ENCODE results near the gene AMER3.

- TF ChIP-seq POLR2A (IDR thresholded peaks at IDR 0.05): peak; percentile 50 to 75 (median 71)
- peak in 2 of 7 experiments; percentile 6 to 13 for TF ChIP-seq CTCF (IDR thresholded peaks at IDR 0.05)
Measured at GRCh38 chr2:130727286-130727924, 27.9 kb upstream of the AMER3 start.
